Body of pancreas (tissue), 4 donors: ENCODE data around the gene RAI1.

ENCODE experiments used
- CTCF ChIP-seq, 7 experiments: fragments of 450-650 bp in 4 of 7; fragments of 200-600 bp in 3 of 7; sonication (generic) in 3 of 7; IDR thresholded peaks; one replicate each; pipeline ENCODE4 v1.5.1; 2016 to 2019; ENCODE audit warnings: antibody characterized with exemption in 7 of 7
- POLR2A ChIP-seq, 3 donors: fragments of 450-650 bp; IDR thresholded peaks; one replicate each; pipeline ENCODE4 v1.6.1; 2016; ENCODE audit warnings: antibody characterized with exemption in 3 of 3, mild to moderate bottlenecking in 2 of 3

GRCh38 chr17:17849147-17849820 is 168.0 kb downstream of the RAI1 start:
- TF ChIP-seq CTCF (IDR thresholded peaks at IDR 0.05) (no peak), POLR2A (IDR thresholded peaks at IDR 0.05) (no peak)
